SK-N-MC (cell line): ENCODE results near the gene PDSS2.

Source experiments
- DNase-seq: peaks from one replicate; pipeline ENCODE4 v3.0.0-alpha.2; 2011; ENCODE audit warnings: low read depth, low spot score
- H3K27ac ChIP-seq: fragments of 200-600 bp; sonication (generic); 2 replicates; pipeline ENCODE4 v1.5.1; 2016; ENCODE audit warnings: mixed run types
- H3K36me3 ChIP-seq: fragments of 200-600 bp; sonication (generic); 2 replicates; pipeline ENCODE4 v1.6.1; 2017; ENCODE audit warnings: antibody characterized with exemption, low read length, mixed read lengths; ENCODE audit not compliant: insufficient read depth
- H3K4me3 ChIP-seq: fragments of 200-600 bp; sonication (generic); 2 replicates; pipeline ENCODE4 v1.5.1; 2016
- H3K9ac ChIP-seq: fragments of 200-600 bp; sonication (generic); 2 replicates; pipeline ENCODE4 v1.8.0; 2017; ENCODE audit warnings: mixed run types, mixed read lengths; ENCODE audit not compliant: insufficient read length
- H3K9me3 ChIP-seq: fragments of 200-600 bp; sonication (generic); 2 replicates; pipeline ENCODE4 v1.6.1; 2017; ENCODE audit warnings: low read depth, mild to moderate bottlenecking, antibody characterized with exemption, low read length, moderate library complexity, mixed read lengths
- EZH2 ChIP-seq: fragments of 200-600 bp; sonication (generic); IDR thresholded peaks from one replicate; pipeline ENCODE4 v1.6.1; 2017; ENCODE audit warnings: antibody characterized with exemption
- FOXP2 ChIP-seq: optimal IDR thresholded peaks from 2 replicates; pipeline ENCODE3; 2011; ENCODE audit warnings: mild to moderate bottlenecking, moderate library complexity; ENCODE audit not compliant: insufficient read depth; ENCODE audit errors: extremely low read length, control extremely low read depth
- POLR2AphosphoS5 ChIP-seq: IDR thresholded peaks from 2 replicates; pipeline ENCODE4 v1.6.1; 2012; ENCODE audit warnings: mild to moderate bottlenecking, low read depth, low read length, borderline replicate concordance

Gene PDSS2

GRCh38 chr6:107354451-107354850, 104.9 kb downstream of the PDSS2 start:
- Histone ChIP-seq H3K9me3 (no peaks in the 10 kb centered on the region), H3K9ac (no peak overlapping the region), H3K4me3 (peak overlapping the region; percentile 47), H3K27ac (peak overlapping the region; percentile 47), H3K36me3 (no peaks in the 10 kb centered on the region)
- no peak for TF ChIP-seq FOXP2
- no peak for DNase-seq

GRCh38 chr6:107353773-107354382, 105.5 kb downstream of the PDSS2 start:
- no peak for TF ChIP-seq EZH2
- no peak for TF ChIP-seq FOXP2
- TF ChIP-seq POLR2AphosphoS5, result no peak
- DNase-seq, result no peak
- no peaks in the 10 kb centered on the region for H3K36me3 ChIP-seq
- H3K9ac ChIP-seq, result no peak overlapping the region
- peak overlapping the region; percentile 47 for H3K4me3 ChIP-seq
- H3K9me3 ChIP-seq, result no peaks in the 10 kb centered on the region
- peak overlapping the region; percentile 47 for H3K27ac ChIP-seq

- Histone ChIP-seq H3K9me3 (no peaks in the 10 kb centered on the region), H3K4me3 (no peak overlapping the region), H3K9ac (no peak overlapping the region), H3K27ac (no peak overlapping the region), H3K36me3 (no peaks in the 10 kb centered on the region)
- DNase-seq, result no peak
- TF ChIP-seq EZH2 (no peak), POLR2AphosphoS5 (no peak), FOXP2 (no peak)
Measured at GRCh38 chr6:107348224-107348623, 111.1 kb downstream of the PDSS2 start.

GRCh38 chr6:107345393-107345792, 114.0 kb downstream of the PDSS2 start:
- TF ChIP-seq FOXP2 (no peak), POLR2AphosphoS5 (no peak; the same call in 1 of the 2 replicates), EZH2 (no peak)
- DNase-seq, result peak; percentile 91
- H3K9me3 ChIP-seq, result no peaks in the 10 kb centered on the region
- no peak overlapping the region for H3K9ac ChIP-seq
- peak overlapping the region; percentile 64 for H3K4me3 ChIP-seq
- no peaks in the 10 kb centered on the region for H3K36me3 ChIP-seq
- H3K27ac ChIP-seq, result peak overlapping the region; percentile 94

GRCh38 chr6:107344981-107345380, 114.4 kb downstream of the PDSS2 start:
- DNase-seq, result no peak
- TF ChIP-seq EZH2 (no peak), FOXP2 (no peak), POLR2AphosphoS5 (no peak)
- peak overlapping the region; percentile 94 for H3K27ac ChIP-seq
- H3K36me3 ChIP-seq, result no peaks in the 10 kb centered on the region
- H3K9me3 ChIP-seq, result no peaks in the 10 kb centered on the region
- peak overlapping the region; percentile 64 for H3K4me3 ChIP-seq
- peak overlapping the region; percentile 46 for H3K9ac ChIP-seq

- no peak for DNase-seq
- Histone ChIP-seq H3K36me3 (no peaks in the 10 kb centered on the region), H3K9ac (peak overlapping the region; percentile 46), H3K27ac (peak overlapping the region; percentile 94), H3K9me3 (no peaks in the 10 kb centered on the region), H3K4me3 (peak overlapping the region; percentile 64)
- TF ChIP-seq EZH2, result no peak
- TF ChIP-seq POLR2AphosphoS5, result no peak
- TF ChIP-seq FOXP2, result no peak
Measured at GRCh38 chr6:107344383-107344782, 115.0 kb downstream of the PDSS2 start.

- DNase-seq, result no peak
- no peaks in the 10 kb centered on the region for H3K9me3 ChIP-seq
- TF ChIP-seq POLR2AphosphoS5 (no peak), FOXP2 (no peak), EZH2 (no peak)
Measured at GRCh38 chr6:107342144-107342543, 117.2 kb downstream of the PDSS2 start.

GRCh38 chr6:107340881-107341280, 118.5 kb downstream of the PDSS2 start:
- TF ChIP-seq POLR2AphosphoS5 (no peak), FOXP2 (no peak), EZH2 (no peak)
- no peak overlapping the region for H3K27ac ChIP-seq
- DNase-seq, result no peak
- no peak overlapping the region for H3K9ac ChIP-seq
- no peak overlapping the region for H3K4me3 ChIP-seq
- no peaks in the 10 kb centered on the region for H3K9me3 ChIP-seq
- no peaks in the 10 kb centered on the region for H3K36me3 ChIP-seq

More at GRCh38 chr6:107342144-107342543, 117.2 kb downstream of the PDSS2 start:
- Histone ChIP-seq H3K4me3 (no peak overlapping the region), H3K27ac (no peak overlapping the region), H3K36me3 (no peaks in the 10 kb centered on the region), H3K9ac (no peak overlapping the region)
